Activated CD4-positive, alpha-beta T cell treated with anti-CD3 and anti-CD28 coated beads, Interleukin-2, amount 50 U/mL, for 1 hour (primary cell): ENCODE results near the gene MMP23B.
"Not testable (repeated sequence)": the region's sequence is repeated elsewhere in the genome, so short reads cannot be mapped to it uniquely, and the experiment has no call there.

Source experiments
- DNase-seq: peaks from one replicate; pipeline ENCODE4 v3.0.0-alpha.2; 2020

Gene MMP23B

GRCh38 chr1:1631782-1632420 is at the start of gene MMP23B:
MMP23B (plus strand) TSS chr1:1632173; CDS start chr1:1632219, 46 bp downstream.
- DNase-seq, result no peak

- DNase-seq, result no peak
Measured at GRCh38 chr1:1582585-1583346, 49.2 kb upstream of the MMP23B start.

- DNase-seq, result no peak
Measured at GRCh38 chr1:1583347-1584010, 48.5 kb upstream of the MMP23B start.

DNA sequence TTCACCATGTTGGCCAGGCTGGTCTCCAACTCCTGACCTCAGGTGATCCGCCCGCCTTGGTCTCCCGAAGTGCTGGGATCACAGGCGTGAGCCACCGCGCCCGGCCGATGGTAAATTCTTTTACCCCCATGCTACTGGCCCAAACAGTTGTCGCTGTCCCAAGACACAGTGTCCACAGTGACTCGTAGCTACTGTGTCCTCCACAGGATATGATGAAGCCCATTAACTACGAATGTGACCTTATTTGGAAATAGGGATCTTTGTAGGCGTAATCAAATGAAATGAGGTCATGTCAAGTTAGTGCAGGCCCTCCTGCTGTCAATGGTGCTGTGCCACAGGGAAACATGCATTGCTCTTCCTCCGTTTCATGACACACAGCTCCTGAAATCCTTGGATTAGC is 40.5 kb upstream of the MMP23B start:
- DNase-seq, result no peak

DNA sequence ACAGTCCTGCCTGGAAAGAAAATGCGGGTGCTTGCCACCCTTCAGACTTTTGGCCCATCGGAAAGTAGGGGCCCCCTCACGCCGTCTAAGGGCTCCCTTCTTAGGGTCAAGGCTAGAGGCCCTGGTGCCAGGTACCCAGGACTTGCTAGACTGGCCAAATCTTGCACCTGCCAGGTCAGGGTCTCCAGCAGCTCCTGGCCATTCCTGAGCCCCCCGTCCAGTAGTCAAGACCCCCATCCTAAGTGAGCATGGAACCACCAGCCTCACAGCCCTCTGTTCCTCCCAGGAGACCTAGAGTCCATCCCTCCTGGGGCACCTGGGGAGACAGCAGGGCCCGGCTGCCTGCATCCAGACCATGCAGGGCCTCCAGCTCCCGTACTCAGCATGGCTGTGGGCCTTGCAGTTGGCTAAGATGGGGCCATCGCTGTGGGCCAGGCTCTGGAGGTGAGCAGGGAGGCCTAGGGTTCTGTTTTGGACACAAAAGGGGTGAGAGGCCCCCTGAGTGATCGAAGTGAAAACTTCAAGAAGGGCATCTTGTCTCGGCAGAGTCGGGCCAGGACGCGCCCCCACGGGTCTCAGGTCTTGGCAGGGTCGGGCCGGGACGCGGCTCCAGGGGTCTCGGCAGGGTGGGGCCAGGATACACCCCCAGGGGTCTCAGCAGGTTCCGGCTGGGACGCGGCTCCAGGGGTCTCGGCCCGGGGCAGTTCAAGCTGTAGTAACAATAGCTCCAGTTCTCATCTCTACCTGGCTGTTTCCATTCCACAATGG is 38.0 kb upstream of the MMP23B start:
- no peak for DNase-seq

DNA sequence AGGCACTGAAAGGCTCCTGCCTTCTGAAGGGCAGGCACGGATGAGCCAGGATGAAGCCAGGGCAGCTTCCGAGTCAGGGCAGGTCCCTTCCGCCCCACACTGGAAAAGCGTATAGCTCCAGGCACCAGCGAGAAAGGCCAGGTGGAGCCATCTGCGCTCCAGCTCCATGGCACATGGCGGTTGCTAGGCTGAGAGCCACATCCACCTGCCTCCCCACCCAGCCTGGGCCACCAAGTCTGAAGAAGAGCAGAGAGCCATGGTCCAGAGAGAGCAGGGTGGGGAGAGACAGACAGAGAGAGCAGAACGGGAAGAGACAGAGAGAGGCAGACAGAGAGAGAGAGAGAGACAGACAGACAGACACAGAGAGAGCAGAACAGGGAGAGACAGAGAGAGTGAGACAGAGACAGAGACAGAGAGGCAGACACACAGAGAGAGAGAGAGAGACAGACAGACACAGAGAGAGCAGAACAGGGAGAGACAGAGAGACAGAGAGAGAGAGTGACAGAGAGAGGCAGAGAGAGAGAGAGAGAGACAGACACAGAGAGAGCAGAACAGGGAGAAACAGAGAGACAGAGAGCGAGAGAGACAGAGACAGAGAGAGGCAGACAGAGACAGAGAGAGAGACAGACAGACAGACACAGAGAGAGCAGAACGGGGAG is 37.2 kb upstream of the MMP23B start:
- DNase-seq, result no peak

DNA sequence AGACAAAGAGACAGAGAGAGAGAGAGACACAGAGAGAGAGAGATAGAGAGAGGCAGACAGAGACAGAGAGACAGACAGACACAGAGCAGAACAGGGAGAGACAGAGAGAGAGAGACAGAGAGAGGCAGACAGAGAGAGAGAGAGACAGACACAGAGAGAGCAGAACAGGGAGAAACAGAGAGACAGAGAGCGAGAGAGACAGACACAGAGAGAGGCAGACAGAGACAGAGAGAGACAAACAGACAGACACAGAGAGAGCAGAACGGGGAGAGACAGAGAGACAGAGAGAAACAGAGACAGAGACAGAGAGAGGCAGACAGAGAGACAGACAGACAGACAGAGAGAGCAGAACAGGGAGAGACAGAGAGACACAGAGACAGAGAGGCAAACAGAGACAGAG is 36.6 kb upstream of the MMP23B start:
- DNase-seq, result not testable (repeated sequence)

- DNase-seq, result no peak
Measured at GRCh38 chr1:1596493-1597274, 35.3 kb upstream of the MMP23B start.

DNA sequence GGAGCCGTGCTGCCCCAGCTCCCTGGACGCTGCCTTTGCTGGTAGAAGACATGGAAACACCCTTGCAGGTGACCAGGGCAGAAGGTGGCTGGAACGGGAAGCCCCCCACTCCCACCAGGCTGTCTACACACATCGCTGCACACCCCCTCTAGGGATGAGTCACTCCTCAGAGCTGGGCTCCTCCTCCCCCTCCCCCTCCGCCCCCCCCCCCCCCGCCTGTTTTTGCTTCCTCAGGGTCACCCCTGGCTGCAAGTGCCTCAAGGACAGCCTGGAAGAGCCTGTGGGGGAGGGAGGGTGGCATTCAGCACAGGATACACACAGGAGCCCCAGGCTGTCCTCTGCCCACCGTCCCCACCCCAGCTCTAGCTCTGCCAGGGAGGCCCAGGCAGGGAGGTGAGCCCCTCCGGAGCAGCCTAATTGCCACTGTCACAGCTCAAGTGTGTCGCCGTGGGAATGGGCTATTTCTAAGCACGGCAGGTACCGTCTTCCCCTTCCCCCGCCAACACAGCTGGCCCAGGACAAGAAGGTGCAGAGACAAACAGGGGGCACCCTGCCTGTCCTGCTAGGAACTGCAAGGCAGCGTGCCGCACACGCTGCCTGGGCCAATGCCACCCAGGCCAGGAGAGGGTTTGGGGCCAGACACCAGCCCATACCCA is 34.6 kb upstream of the MMP23B start:
- DNase-seq, result no peak

GRCh38 chr1:1598051-1598719 is 33.8 kb upstream of the MMP23B start:
- DNase-seq, result no peak

DNA sequence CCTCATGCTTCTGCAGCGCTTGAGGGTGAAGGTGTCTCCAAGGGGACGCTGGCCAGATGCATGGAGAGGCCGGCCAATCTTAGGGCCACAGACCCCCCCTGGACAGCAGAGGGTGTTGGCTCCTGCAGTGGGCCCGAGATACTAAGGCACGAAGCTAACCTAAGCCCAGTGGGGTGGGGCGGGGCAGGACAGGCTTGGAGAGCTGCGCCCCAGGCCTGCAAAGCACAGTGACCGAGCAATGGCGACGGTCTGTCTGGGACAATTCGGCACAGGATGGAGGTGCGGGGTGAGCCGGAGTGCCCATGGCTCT is 33.3 kb upstream of the MMP23B start:
- no peak for DNase-seq

DNA sequence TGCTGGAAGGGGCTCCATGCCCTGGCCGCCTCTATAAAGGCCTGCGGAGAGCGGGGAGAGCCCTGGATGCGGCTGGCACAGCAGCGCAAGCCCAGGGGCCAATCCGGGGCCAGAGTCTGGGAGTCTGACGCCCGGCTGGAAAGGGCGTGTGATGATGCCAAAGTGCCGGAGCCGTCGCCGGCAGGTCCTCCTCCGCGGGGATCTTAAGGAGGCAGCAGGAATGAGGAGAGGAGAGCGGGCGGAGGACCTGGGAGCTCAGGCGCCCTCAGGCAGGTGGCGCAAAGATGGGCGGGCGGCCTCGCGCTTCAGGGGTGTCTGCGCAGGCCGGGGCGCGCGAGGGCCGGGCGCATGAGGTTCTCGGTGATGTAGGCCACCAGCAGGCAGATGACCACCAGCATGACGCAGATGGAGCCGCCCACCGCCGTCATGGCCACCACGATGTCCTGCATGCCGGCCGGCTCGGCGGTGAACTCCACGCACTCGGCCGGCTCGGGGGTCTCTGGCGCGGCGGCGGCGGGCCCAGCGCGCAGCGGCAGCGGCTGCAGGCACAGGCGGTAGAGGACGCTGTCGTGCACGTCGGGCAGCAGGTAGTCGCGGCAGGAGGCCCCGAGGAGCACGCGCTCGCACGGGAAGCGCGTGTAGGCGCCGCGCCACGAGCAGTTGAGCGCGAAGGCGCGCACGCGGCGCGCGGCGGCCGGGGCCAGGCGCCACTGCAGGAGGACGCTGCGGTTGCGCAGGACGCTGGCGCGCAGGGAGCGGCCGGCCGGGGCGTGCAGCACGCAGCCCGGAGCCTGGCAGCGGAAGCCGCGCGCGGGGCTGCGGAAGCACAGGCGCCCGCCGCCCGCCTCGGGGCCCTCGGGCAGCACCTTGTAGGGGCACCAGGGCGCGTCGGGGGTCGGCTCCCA is 32.7 kb upstream of the MMP23B start:
- DNase-seq, result peak; percentile 27

DNA sequence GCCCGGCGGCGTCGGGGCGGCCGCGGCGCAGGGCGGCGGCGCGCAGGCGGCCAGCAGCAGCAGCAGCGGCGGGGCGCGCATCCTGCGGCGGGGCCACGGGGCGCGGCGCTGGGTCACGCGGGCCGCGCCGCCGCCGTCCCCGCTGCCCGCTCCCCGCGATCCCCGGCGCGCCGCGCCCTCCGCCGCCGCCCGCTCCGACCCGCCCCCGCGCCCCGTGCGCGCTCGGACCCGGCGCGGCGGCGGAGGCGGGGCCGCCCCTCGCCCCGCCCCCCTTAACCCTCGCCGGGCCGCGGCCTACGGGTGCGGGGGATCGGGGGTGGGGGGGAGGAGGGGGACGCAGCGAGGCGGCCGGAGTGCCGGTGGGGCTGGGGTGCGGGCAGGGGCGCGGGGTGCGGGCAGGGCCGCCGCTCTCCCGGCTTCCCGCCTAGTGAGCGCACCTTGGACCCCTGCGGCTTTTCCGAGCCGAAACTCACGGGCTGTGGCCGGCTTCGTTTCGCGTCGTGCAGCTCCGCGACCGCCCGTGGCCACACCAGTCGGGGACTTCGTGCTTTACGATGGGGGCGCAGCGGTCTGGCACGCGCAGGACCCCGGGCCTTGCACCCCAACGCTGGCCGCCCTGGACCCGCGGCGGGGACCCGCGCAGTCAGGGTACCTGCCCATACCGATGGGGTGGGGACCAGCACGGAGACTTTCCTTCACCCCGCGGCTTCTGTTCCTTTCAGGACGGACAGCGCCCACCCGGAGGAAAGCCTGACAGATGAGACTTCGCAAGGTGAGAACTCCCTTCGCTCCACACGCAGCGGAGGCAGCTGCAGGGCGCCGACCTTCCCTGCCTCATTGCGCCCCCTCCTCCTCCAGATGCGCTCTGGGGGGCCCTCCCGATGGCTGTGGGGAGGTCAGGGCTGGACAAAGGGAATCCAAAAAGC is 31.8 kb upstream of the MMP23B start, which contains the start of gene FNDC10:
FNDC10 (minus strand) TSS at position 201 of the 926 bp plus-strand sequence; CDS start at position 81, 120 bp downstream.
- DNase-seq, result no peak

GRCh38 chr1:1600861-1601563 is 31.0 kb upstream of the MMP23B start:
- no peak for DNase-seq

DNA sequence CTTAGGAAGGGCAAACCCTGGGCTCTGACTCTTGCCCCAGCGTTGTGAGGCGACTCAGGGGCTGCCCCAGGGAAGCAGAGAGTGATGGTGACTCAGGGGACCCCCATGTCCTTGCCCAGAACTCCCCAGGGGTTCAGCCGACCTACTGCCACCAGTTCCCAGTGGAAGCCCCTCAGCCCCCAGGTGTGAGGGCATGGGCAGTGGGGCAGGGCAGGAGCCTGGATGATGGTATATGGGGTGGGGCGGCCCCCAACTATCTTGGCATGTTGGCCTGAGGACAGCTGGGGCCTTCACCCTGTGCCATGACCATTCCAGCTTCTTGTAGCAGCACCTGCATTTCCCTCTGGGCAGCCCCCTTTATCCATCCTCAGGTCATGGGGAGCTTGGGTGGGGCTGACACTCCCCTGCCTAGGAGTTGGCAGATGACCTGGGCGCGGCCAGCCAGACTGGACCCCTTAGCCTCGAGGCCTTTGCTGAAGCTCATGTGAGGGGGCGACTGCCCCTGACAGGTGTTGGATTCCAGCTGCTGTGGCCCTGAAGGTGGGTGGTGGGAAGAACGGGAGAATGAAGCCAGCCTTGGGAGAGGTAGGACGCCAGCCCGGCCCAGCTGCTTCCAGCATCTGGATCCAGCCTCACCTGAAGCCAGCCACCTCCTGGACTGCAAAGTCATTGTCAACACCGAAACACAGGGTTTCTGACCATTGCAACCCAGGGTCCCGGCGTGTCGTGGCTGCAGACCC is 30.2 kb upstream of the MMP23B start:
- no peak for DNase-seq

DNA sequence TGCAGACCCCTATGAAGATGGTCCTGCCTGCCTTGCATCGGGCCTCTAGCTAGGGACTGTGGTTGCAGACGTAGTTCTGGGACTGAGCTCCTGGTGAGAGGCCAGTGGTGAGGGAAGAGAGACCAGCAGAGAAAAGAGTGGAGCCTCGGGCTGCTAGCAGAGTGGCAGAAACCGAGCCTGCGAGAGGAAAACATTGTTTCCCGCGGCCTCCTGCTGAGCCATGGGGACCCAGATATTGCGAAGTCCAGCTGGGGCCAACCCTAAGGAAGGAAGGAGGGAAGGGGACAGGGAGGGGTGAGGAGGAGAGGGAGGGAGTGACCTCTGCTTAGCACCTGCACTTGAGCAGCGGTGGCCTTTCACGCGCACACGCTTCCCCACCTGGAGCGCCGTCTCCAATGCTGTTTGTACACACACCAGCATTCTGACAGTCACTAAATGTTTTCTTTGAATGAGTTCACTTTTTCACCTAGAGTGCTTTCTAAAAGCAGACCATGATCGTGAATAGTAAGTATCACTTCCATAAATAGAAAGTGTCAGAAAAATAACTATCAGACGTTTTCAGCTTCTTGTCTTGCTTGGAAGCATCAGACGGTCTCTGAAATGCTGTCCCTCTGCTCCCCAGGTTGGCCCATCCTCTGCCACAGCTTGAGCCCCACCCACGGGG is 29.5 kb upstream of the MMP23B start:
- no peak for DNase-seq
